Cardiac fibroblast (primary cell): ENCODE data around the gene PTPRN2.

Experiments
- DNase-seq, 2 donors: peaks; one replicate each; pipeline versions ENCODE4 v3.0.0 to v3.0.0-alpha.2; 2010; ENCODE audit warnings: low read depth in 2 of 2
- H3K4me3 ChIP-seq, 2 donors: replicated peaks in 1 of 2; 1 replicate in 1 of 2; 2 replicates in 1 of 2; pipeline ENCODE4 v1.5.1; 2011; ENCODE audit warnings: low read depth in 2 of 2, low read length in 2 of 2, mild to moderate bottlenecking in 2 of 2, moderate library complexity in 1 of 2
- TF ChIP-seq, protein P1 (sequence below): IDR thresholded peaks from one replicate; pipeline ENCODE4 v1.5.1; 2011; ENCODE audit warnings: low read depth, mild to moderate bottlenecking, low read length, inconsistent platforms

The PTPRN2 gene

DNA sequence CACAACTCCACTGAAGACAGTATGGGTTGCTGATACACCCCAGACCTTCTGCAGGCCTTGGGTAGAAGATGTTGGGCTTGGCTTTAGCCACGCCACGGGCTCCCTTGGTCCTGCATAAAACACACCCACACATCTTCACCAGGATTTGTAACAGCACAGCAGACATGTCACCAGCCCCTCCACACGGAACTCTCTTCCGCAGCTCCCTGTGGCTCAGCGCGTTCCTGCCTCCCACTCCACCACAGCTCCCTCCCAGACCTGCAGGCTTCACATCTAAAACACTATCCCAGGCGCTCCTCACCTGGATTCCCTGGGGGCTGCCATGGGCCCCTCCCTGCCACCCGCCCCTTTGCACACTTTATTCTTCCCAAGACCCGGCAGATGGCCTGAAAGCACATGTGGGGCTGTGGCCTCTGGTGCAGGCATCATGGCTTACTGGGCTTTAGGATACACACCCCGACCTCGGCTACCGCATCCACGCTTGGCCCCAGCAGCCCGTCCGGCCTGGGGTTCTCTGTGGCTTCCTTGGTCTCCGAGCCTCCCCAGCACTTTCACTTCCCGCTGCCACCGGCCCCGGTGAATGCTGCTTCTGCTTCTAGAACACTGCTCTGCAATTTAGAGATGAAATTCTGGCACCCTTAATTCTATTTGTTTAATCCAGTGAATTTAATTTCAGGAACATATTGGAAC, 818.0 kb downstream of the PTPRN2 start:
- no peak overlapping the region for H3K4me3 ChIP-seq
- DNase-seq: no peak
- TF ChIP-seq, protein P1, sequence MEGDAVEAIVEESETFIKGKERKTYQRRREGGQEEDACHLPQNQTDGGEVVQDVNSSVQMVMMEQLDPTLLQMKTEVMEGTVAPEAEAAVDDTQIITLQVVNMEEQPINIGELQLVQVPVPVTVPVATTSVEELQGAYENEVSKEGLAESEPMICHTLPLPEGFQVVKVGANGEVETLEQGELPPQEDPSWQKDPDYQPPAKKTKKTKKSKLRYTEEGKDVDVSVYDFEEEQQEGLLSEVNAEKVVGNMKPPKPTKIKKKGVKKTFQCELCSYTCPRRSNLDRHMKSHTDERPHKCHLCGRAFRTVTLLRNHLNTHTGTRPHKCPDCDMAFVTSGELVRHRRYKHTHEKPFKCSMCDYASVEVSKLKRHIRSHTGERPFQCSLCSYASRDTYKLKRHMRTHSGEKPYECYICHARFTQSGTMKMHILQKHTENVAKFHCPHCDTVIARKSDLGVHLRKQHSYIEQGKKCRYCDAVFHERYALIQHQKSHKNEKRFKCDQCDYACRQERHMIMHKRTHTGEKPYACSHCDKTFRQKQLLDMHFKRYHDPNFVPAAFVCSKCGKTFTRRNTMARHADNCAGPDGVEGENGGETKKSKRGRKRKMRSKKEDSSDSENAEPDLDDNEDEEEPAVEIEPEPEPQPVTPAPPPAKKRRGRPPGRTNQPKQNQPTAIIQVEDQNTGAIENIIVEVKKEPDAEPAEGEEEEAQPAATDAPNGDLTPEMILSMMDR: no peak

DNA sequence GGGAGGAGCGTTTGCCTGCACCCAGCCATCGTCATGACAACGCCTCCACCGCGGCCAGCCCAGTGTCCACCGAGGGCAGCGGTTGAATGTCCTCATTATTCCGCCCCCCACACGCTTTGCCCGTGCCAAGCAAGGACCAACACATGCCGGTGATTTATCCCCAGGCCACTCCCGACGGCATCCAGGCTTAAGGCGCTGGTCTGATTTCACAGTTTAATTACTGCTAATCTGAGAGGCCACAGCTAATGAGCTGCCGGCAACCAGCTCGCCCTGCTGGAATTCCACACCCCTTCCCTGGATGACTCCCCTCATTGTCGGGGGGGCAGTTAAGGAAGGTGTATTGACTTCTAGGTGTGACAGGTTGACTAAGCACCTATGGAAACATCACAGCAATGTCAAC, 818.5 kb downstream of the PTPRN2 start:
- DNase-seq: no peak
- TF ChIP-seq, protein P1: no peak
- H3K4me3 ChIP-seq: no peak overlapping the region

DNA sequence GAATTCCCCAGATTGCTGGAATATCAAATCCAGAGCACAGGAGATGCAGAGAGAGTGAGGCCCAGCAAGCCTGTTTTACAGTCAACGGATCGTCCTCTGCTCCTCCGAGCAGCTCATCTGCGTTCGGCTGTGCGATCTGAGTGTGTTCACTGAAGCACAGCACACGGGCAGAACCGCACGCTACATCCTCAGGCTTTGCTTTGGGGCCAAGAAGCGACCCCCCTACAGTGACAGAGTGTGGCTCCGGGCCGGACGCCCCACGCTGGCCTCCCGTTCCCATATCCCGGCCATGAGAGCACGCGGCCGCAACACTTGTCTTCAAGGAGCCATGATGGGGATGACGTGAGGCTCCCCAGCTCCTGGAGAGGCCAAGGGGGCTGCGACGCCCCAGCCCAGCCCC, 819.4 kb downstream of the PTPRN2 start:
- no peak for DNase-seq
- no peak overlapping the region for H3K4me3 ChIP-seq
- TF ChIP-seq, protein P1: no peak

DNA sequence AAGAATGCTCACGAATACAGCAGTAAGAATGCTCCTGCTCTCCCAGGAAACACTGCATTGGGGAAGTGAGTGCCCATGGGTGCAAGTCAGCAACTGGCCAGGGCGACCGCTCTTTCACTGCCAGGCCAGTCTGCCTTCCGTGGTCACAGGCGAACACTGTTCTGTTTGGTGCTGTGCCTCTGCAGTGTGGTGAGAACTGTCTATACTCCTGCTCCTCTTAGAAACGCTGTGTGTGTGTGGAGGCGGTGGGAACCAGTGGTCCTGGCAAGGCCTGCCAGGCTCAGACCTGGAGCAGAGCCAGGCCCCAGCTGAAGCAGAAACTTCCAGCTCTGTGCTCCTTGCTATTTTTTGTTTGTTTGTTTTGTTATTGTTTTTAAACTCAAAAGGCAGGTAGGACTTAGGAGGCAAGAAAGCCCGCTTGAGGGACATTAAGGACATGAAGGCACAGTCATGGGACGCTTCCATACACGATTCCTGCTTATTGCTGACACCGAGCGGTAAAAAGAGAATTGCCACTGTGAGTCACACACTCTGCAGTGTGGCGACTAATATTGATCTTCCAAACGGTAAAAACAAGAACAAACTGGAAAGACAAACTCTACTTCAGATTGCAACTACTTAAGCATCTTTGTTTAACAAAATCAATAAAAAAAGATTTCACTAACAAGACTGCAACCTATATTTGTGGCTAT, 820.0 kb downstream of the PTPRN2 start:
- TF ChIP-seq, protein P1: no peak
- DNase-seq: no peak

DNA sequence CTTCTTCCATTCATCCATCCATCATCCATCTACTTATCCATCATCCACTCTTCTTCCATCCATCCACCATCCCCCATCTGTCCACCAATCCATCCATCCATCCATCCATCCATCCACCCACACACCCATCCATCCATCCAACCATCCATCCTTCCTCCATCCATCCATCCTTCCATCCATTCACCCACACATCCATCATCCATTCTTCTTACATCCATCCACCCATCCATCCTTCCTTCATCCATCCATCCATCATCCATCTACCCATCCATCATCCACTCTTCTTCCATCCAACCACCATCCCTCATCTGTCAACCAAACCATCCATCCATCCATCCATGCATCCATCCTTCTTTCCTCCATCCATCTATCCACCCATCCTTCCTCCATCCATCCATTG, 821.5 kb downstream of the PTPRN2 start:
- DNase-seq: no peak
- H3K4me3 ChIP-seq: no peak overlapping the region
- TF ChIP-seq, protein P1: no peak

More for the DNA sequence above, 820.0 kb downstream of the PTPRN2 start:
- H3K4me3 ChIP-seq: no peak overlapping the region

DNA sequence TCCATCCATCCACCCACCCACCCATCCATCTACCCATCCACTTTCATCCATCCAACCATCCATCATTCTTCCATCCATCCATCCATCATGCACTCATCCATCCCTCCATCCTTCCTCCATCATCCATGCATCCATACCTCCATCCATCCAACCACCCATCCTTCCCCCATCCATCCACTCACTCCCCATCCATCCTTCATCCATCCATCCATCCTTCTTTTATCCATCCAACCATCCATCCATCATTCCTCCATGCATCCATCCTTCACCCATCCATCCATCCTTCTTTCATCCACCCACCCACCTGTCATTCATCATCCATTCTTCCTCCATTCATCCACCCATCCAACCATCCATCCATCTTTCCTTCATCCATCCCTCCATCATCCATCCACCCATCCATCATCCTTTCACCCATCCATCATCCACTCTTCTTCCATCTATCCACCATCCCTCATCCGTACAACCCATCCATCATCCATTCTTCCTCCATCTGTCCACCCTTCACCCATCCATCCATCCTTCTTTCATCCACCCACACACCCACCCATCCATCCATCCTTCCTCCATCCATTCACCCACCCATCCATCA, 822.6 kb downstream of the PTPRN2 start:
- TF ChIP-seq, protein P1: no peak
- DNase-seq: no peak
- no peak overlapping the region for H3K4me3 ChIP-seq
